ENCODE measurements around the gene CNIH1.

Gene CNIH1

DNA sequence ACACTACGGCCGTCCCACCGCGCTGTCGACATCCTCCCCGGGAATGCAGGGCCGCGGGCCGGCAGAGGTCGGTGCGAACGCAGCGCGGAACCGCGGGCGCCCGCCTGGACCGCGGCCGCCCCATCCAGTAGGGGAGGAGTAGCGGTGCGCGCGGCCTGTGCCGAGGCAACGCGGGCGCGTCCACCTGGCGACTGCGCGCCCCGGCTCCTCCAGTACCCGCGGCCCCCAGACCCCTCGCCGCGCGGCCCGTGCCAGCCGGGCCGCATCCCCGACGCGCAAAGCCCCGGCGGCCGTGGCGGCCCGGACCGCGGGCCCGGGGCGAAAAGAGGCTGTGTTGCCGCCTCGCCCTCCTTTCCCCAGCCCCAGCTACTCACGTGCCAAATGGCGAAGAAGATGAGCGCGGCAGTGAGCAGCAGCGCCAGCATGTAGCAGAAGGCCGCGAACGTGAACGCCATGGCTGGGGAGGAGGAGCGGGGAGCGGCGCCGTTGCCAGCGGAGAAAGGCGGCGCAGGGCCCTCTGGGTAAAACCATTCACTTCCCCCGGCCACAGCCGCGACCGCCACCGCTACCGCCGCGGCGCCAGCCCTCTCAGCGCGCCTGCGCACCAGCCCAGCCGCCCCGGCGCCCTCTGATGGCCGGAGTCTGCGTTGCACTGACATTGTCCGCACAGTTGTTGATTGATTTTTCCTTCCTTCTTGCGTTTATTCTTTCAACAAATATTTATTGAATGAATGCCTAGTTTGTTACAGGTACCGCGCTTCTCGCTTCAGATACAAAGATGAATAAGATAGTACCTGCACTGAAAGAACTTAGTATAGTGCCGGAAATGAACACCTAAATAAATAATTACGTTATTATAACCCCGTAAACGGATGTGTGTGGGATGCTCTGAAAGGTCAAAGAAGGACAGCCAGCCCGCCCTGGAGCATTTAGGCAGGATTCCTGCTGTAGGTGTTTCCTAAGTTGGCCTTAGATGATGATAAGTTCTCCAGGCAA lies at the start of gene CNIH1:
Gene CNIH1 (minus strand): TSS at position 502 of the 996 bp plus-strand sequence. CDS start 47 bp downstream, at position 455.
- DNase-seq (ENCODE audit: low spot score) = peak; percentile 92

DNA sequence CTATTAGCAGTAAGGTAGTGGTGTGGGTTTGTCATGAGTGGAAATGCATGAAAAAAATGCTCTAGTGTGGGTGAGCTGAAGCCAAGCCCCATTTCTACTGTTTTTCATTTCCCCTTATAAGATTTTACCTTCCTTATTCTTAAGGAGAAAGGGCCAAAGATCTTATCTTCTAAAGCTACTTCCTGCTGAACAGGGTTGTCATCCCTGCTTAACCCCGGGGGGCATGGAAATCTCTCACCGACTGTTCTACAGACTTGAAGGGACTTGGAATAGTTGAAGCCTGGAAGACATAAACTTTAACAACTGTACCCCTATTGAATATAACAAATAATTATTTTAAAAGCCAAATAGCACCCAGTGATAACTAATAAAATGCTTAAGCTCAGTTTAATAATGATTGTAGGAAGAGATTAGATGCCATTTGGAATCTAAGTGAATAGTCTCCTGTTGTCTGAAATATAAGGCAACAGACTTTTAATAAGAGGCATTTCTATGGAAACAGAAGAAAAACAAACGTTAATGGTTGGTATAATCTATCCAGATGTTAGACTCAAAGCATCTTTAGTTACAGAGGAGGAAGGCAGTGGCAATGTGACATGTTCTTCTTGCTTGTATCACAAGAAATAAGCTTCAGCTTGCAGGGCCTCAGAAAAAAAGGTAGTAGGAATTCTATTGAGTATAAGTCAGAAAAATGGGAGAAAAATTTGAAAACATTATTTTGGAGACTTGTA lies 49.4 kb upstream of the CNIH1 start:
- DNase-seq (ENCODE audit: low spot score) = no peak

DNA sequence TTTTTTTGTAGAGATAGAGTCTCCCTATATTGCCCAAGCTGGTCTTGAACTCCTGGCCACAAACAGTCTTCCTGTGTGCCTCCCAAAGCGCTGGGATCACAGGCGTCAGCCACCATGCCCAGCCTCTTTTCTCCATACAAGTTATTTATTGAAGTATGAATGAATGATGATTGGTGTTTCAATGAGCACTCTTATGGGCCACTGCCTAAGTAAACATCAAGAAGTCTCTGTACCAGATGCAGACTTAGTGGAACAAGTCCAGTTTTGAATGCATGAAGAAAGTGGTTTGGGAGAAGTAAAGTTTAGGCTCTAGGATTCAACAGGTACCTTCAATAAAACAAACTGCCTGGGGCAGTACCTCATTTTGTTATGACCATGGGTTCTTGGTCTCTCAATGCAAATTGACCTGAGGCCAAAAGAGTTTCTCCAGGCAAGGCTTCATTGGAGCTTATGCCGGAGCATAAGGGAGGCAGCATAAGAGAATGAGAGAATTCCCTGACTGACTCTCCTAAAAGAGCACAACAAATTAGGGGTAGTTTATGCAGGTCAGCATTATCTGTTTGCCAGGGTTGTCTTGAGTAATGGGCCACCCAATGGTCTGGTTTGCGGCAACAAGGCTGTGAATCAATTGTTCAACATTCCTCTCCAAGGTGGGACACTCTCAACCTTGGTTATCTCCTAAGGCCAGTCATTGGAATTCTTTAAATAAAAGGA lies 48.7 kb upstream of the CNIH1 start:
- DNase-seq (ENCODE audit: low spot score) = no peak

DNA sequence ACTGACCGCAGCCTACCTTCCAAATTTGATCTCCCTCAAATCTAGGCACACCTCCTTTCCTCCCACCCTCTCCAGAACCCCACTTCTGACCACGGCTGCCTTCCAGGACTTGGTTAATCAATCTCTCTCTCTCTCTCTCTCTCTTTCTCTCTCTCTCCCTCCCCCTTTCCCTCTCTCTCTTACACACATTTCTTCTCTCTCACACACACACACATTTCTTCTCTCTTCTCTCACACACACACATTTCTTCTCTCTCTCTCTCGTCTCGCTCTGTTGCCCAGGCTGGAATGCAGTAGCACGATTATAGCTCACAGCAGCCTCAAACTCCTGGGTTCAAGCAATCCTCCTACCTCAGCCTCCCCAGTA lies 48.1 kb upstream of the CNIH1 start:
- no peak for DNase-seq (ENCODE audit: low spot score)

DNA sequence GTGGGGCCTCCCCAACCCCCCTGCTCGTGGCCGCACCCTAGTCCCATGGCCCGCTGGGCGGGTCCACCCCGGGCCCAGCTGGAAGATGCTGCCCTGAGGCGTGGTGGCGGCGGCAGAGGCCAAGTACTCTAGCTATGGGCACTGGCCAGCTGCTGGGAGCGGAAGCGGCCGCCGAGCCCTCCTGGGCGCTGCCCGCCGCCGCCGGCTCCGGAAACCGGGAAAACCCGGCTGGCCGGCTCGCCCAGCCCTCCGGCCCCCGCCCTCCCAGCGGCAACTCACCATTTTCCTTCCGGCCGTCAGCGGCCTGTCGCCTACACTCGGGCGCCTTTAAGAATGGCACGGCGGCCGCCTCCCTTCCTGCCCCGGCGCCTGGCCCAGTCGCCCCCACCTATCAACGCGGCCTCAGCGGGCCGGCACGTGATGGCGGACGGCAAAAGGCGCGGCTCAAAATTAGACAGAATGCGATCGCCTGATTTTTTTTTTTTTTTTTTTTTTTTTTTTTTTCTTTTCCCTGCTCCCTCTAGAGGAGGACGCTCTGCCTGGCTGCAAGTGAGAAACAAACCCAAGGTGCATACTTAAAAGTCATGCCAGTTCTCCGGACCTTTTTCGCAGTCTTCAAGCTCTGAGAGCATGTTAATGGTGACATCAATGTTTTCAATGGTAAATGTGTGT lies 47.6 kb upstream of the CNIH1 start, which contains the start of gene GMFB:
Gene GMFB (minus strand): TSS at position 335 of the 672 bp plus-strand sequence. CDS start 53 bp downstream, at position 282.
- peak; percentile 94 for DNase-seq (ENCODE audit: low spot score)

DNA sequence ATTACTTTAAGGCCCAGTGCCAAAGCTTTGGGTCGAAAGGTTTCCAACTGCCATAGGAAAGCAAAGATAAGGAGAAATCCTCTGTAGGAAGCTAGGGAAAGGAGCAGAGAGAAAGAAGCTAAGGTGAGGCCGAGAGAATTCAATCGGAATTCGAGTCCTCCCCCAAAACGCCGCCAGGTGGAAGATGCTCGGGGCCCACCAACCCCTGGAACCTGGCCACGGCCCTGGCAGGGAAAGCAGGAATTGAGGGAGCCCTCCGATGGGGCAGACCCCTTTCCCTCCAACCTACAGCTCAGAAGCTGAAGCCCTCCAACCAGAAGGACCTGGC lies 47.1 kb upstream of the CNIH1 start:
- DNase-seq (ENCODE audit: low spot score) = no peak

DNA sequence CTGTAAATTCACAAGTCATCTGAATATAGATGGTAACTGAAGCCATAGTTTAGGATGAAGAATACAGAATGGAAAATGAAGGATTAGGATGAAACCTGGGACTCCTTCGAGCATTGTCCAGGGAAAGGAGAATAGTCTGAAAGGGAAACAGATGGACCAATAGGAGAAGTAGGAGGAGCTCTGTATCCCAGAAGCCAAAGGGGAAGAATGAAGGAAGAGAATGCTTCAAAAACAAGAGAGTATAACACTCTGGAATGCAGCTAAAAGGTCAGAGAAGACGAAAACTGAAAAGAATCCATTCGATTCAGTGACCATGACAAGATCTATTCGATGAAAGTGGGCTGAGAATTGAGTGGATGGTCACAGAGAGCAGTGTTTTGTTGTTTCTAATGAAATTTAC lies 46.6 kb upstream of the CNIH1 start:
- no peak for DNase-seq (ENCODE audit: low spot score)

DNA sequence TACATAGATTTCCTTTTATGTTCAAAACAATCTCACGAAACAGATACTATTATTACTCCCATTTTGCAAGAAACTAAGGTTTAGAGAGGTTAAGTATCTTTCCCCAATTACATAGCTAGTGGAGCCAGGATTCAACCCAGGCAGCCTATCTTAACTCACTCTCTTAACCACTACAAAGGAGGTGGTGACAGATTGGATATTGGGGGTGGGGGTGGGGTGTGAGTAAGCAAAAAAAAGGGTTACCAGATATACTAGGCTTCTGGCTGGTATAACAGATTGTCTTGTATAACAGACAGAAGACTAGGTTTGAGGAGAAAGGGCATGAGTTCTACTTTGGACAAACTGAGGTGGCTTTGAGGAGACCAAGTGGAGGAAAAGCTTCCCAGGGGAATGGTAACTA lies 45.5 kb upstream of the CNIH1 start:
- peak; percentile 17 for DNase-seq (ENCODE audit: low spot score)

DNA sequence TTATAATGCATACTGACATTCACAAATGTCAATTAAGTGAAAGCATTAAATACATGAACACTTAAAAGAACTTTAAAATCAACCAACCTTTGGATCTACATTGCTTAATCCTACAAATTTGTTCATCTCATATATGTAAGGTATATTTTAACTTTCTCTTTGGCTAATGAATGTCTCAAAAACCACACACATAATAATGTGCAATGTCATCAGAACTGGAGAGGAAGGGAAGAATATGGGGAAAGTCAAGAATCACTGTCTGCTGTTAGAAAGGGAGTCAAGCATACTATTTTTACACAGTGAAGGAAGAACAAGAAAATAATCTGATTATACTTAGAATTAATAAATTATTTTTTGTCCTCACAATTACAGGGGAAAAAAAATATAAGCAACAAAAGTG lies 42.7 kb upstream of the CNIH1 start:
- no peak for DNase-seq (ENCODE audit: low spot score)

DNA sequence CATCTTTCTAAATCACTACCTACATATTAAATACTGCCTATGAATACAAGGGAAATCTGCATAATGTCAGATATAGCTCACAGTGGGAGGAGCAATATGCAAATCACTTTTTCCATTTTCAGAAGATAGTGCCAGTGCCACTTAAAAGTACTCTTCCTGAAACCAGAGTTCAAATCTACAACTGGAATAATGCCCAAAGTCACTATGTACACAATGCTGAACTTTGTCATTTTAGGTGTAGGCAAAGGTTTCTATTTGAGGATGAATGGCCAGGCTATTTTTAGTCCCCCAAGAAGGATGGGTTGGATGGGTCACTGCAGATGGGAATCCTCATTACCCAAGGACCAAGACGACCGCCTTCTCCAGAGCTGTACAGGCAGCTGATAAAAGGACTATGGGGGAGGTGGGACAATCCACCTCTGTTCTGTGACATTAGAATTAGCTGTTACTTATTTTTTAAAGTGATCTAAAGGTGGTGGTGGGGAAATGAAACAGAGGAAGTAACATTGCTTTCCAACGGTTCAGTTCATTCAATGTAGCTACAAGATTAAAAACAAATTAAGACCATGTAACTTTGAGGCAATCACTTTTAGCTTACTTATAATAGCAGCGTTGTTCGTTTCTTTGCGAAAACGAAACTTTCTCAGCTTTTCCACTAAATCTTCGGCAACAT lies 42.0 kb upstream of the CNIH1 start:
- no peak for DNase-seq (ENCODE audit: low spot score)

DNA sequence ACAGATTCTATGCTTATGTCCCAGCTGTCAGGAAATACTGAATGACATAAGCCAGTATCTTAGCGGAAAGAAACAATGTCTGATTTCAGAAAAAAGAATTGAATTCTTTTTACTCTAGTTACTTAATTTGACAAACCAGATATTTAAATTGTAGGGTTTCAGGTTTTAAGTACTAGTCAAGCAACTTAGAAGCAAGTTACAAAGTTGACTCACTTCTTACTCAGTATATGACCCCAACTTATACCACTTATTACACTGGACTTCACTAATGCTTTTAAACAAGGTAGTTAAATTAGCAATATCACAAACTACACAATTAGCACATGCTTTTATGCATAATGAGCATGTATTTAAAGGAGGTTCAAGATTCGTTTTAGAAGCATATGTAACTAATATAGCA lies 40.5 kb upstream of the CNIH1 start:
- no peak for DNase-seq (ENCODE audit: low spot score)

DNA sequence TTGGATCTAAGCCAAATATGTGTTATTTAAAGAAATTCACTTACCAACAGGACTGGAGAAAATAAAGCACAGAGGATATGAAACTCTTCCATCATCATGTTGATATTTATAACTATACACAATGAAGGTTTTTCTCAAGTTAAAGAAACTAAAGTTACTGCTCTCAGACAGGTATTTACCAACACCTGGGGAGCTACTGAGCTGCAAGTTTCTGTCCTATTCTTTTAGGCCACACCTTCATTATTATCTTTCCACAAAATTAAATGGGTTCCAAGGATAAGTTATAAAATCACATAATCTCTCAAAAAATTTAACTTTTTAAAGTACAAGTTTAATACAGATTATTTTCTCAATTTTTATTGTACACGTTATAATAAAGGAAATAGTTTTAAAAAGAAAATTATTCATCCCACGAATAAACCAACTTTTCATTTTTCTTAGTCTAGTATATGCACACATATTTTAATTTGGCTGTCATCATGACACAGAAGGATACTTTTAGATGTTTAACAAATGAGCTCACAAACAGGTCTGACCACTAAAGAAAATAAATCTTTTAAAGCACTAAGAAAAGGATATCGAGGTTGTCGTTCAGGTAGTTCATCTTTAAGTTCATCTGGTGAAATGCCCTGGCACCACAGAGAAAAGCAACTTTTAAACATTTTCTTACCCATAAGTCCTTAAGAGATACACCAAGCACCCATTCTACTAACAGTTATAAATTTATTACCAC lies 39.8 kb upstream of the CNIH1 start:
- no peak for DNase-seq (ENCODE audit: low spot score)

DNA sequence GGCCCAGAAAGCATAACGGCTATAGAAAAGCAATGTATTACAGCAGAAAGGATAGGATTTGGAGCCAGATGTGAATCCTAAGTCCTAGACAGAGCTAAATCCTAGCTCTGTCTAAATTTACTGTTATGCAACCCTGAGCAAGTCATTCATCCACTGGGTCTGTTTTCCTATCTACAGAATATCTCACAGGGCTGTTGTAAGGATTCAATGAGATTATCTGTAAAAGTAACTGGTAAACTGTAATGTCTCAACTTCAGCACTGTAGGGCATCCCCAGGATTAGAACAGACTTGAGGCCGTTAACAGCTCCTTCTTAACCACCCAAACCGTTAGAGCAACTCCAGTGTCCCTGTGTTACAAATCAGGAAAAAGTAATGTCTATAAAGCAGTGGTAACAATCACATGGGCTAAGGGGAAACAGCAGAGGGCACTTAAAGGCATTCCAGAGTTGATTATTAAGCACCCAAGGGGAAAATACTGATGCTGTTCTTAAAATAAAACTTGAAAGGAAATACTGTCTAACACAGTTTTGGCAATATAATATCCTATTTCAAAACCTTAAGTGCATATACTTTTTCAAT lies 37.6 kb upstream of the CNIH1 start:
- no peak for DNase-seq (ENCODE audit: low spot score)

DNA sequence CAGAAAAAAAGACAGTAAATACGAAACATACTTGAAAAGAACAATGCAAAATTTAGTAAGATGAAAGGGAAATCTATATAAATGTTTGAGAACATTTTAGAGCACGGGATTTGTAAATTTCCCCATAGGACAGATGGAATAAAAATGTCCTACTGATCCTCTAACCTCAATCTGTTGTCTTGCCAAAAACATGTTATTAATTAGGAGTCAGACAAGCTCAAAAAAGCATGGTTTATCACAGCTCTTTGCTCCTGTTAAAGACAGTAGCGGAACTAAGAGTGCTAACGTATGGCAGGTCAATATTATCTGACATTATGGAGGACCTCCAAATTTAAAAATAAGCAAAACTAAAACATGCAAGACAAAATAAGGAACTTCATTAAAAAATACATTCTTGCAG lies 34.7 kb upstream of the CNIH1 start:
- DNase-seq (ENCODE audit: low spot score) = no peak

DNA sequence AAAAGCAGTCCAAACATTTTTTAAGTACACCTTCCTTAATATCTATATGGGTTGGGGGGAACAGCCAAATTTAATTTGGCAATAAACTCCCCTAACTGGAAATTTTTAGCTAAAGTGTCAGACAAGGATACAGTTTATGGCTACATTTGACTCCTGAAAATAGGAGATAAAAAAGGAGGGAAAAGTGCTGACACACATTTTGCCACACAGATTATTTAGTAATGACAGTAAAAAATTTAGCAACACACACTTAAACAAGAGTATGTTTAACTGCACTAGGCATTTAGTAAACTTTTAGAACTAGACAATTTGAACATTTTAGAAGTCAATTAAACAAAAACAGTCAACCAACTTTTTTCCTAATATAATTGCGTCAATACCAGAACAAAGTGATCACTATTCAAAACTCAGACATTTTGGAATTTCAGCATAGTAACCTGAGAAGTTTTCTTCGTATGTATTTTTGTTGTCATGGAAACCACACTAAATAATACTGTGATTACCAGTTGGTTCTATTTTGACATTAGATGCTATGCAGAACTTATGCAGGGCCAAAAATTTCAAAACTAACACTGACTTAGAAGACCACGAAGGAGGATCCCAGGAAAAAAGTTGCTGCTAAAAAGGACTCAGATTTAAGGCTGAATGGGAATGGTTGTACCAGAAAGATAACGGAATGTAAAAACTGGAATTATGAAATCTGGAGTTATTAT lies 34.2 kb upstream of the CNIH1 start:
- no peak for DNase-seq (ENCODE audit: low spot score)

DNA sequence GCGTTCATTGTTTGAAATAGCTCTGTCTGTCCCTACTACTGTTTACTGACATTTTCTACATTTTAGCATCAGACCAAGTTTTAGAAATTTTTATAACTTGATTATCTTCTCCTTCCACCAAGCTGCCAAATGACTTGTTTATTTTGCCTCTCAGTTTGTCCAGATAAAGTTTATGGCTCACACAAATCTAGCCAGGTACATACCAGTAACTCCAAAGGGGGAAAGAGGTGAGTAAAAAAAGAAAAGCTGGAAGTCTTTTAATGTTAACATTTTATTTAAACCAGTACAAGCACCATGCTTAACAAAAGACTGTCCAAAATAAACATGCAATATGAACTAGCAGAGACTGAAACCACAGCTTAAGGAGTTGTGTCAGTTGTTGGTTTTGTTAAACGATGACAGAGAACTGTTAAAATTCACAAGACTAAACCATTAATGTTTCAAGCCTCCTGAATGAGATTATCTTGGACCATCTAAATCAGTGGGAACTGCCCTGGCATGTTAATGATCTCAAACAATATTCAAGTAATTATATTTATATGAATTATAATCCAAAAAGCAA lies 33.1 kb upstream of the CNIH1 start:
- no peak for DNase-seq (ENCODE audit: low spot score)

DNA sequence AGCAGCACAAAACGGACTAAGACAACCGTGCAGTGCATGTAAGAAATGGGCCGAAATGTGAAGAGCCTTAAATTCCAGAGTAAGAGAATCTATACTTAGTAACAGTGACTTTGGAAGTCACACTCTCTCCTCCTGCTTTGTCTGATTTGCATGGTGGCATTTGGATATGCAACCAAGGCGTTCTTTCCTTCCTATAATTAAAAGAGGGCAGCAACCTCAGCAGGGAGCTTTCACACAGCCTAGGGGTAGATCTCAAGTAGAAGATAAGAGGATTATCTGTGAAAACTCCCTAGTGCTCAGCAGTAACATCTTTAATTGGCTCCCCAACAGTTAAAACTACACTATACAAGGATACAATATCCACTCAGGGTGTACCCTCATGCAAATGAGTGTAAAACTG lies 31.1 kb upstream of the CNIH1 start:
- DNase-seq (ENCODE audit: low spot score) = no peak

DNA sequence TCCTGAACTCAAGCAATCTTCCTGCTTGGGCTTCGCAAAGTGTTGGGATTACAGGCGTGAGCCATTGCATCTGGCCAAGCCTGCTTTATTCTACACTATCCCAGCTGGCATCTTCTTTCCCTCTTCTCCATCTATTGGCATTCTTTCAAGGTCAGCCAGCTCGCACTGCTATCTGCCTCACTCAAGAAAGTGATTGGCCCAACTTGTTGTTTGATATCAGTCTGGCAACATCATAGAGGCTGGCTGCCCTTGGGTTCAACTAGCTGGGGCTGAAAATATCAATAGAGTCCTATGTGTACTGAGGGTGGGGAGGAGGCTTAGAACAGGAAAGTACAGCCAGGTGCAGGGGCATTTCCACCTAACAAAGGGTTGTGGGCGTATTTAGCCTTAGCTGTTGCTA lies 30.5 kb upstream of the CNIH1 start:
- DNase-seq (ENCODE audit: low spot score) = no peak

DNA sequence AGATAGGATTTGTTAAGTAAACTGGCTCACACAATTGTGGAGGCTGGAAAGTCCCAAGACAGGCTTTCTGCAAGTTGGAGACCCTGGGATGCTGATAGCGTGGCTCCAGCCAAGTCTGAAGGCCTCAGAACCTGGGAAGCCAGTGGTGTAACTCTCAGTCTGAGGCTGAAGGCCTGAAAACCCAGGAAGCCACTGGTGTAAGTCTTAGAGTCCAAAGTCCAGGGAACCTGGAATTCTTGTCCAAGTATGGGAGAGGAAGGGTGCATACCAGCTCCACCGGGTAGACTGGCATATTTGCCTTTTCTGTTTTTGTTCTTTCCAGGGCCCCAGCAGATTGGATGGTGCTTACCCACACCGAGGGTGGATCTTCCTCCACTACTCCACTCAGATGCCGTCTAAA lies 29.5 kb upstream of the CNIH1 start:
- DNase-seq (ENCODE audit: low spot score) = no peak
